HepG2 (cell line): ENCODE measurements around the gene MRPL50. TPM values are rescaled to one million over a fixed set of nuclear protein-coding genes. Genes with fewer than 3 reads are reported as not detected.

ENCODE experiments used
- ATAC-seq: fragments of 200-7000 bp; cut with Tn5 transposase; 3 replicates; pipeline ENCODE4 v1.9.1; 2020; ENCODE audit warnings: mild to moderate bottlenecking, moderate library complexity
- BruUV-seq: library from RNA; stranded (reverse); fragments of 400-500 nt; replicated peaks from 2 replicates; lab custom pipeline; 2021; lab: Mats Ljungman, UMichigan
- CTCF ChIA-PET: fragments of 300-600 bp; formaldehyde crosslinking; extraction: SDS; loops from one replicate; lab custom pipeline; 2021; ENCODE audit warnings: low total read pairs, inconsistent platforms, low intra/inter-chr PET ratio; lab: Yijun Ruan, JAX
- POLR2A ChIA-PET: fragments of 350-600 bp; sonication (Branson Sonifier 250); formaldehyde crosslinking; loops from one replicate; lab custom pipeline; 2020; ENCODE audit warnings: antibody characterized with exemption, inconsistent platforms; lab: Yijun Ruan, JAX
- DNase-seq: peaks from one replicate; pipeline ENCODE4 v3.0.0-alpha.2; 2015; ENCODE audit warnings: low spot score
- FAIRE-seq: peaks from 3 replicates; lab custom pipeline; 2011; peaks lifted over from hg19 to GRCh38; lab: Jason Lieb, UNC
- H2AFZ ChIP-seq: one replicate; pipeline ENCODE4 v1.6.1; 2011; ENCODE audit warnings: low read length, inconsistent platforms
- H3K27ac ChIP-seq: fragments of 300-600 bp; 3 replicates; pipeline ENCODE4 v1.8.0; 2011; ENCODE audit warnings: mixed run types, mild to moderate bottlenecking, mixed read lengths, low read length, inconsistent platforms; ENCODE audit not compliant: insufficient read depth; ENCODE audit errors: extremely low read length
- H3K27me3 ChIP-seq, 2 experiments: fragments of 200-600 bp in 1 of 2; 2 replicates in 1 of 2; 3 replicates in 1 of 2; pipeline versions ENCODE4 v1.6.0 to v1.8.0; 2011; ENCODE audit warnings: low read length in 2 of 2, mild to moderate bottlenecking in 2 of 2, moderate library complexity in 2 of 2, inconsistent platforms in 1 of 2; ENCODE audit not compliant: insufficient read depth in 2 of 2, control insufficient read depth in 1 of 2
- H3K36me3 ChIP-seq, 2 experiments: fragments of 200-600 bp in 1 of 2; replicated peaks in 1 of 2; 2 replicates in 1 of 2; 3 replicates in 1 of 2; pipeline versions ENCODE4 v1.5.1 to v1.8.0; 2011; ENCODE audit warnings: low read length in 2 of 2, inconsistent platforms in 1 of 2; ENCODE audit not compliant: insufficient read depth in 2 of 2, control insufficient read depth in 1 of 2
- H3K4me1 ChIP-seq: 2 replicates; pipeline ENCODE4 v1.5.1; 2012; ENCODE audit warnings: low read length, inconsistent platforms; ENCODE audit not compliant: insufficient read depth
- H3K4me2 ChIP-seq: 2 replicates; pipeline ENCODE4 v1.6.0; 2011; ENCODE audit warnings: low read depth, low read length, inconsistent platforms
- H3K4me3 ChIP-seq, 3 experiments: fragments of 200-600 bp in 1 of 3; sonication (generic), shearing (Covaris generic) in 1 of 3; replicated peaks in 1 of 3; 2 replicates each; pipeline ENCODE4 v1.5.1; 2011 to 2016; ENCODE audit warnings: low read length in 3 of 3, inconsistent platforms in 2 of 3, low read depth in 2 of 3, mild to moderate bottlenecking in 2 of 3, control low read depth in 1 of 3, mixed read lengths in 1 of 3; ENCODE audit not compliant: insufficient read depth in 1 of 3
- H3K79me2 ChIP-seq: one replicate; pipeline ENCODE4 v1.6.1; 2011; ENCODE audit warnings: low read length, inconsistent platforms; ENCODE audit not compliant: insufficient read depth
- H3K9ac ChIP-seq: 2 replicates; pipeline ENCODE4 v1.6.0; 2011; ENCODE audit warnings: mild to moderate bottlenecking, low read depth, low read length, inconsistent platforms; ENCODE audit not compliant: insufficient read depth
- H3K9me3 ChIP-seq: 2 replicates; pipeline ENCODE4 v1.5.1; 2012; ENCODE audit warnings: mild to moderate bottlenecking, low read length
- H4K20me1 ChIP-seq: 2 replicates; pipeline ENCODE4 v1.6.0; 2011; ENCODE audit warnings: inconsistent platforms, mild to moderate bottlenecking, low read length, moderate library complexity; ENCODE audit not compliant: insufficient read depth
- CBX5 ChIP-seq: sonication (generic); formaldehyde crosslinking; IDR thresholded peaks from 2 replicates; pipeline ENCODE4 v1.4.0; 2020; ENCODE audit warnings: missing genetic modification reagents, borderline replicate concordance
- FOSL1 ChIP-seq: sonication (generic); formaldehyde crosslinking; IDR thresholded peaks from 2 replicates; pipeline ENCODE4 v1.9.0; 2021; ENCODE audit warnings: missing genetic modification reagents, borderline replicate concordance
- GATAD1 ChIP-seq: IDR thresholded peaks from 2 replicates; pipeline ENCODE4 v1.6.1; 2016; ENCODE audit warnings: missing genetic modification reagents, missing compliant biosample characterization
- HNRNPL ChIP-seq: fragments of 200-400 bp; formaldehyde crosslinking; IDR thresholded peaks from 2 replicates; pipeline ENCODE4 v1.6.1; 2017; ENCODE audit warnings: mild to moderate bottlenecking, low read depth, low read length
- KLF11 ChIP-seq: IDR thresholded peaks from 2 replicates; pipeline ENCODE4 v1.6.1; 2016; ENCODE audit warnings: missing compliant biosample characterization
- KLF16 ChIP-seq, 2 experiments: sonication (generic) in 1 of 2; formaldehyde crosslinking in 1 of 2; IDR thresholded peaks; 2 replicates each; pipeline versions ENCODE4 v1.6.1 to v1.8.0; 2016 to 2023; ENCODE audit warnings: missing genetic modification reagents in 2 of 2, missing compliant biosample characterization in 1 of 2
- NR2F6 ChIP-seq, 2 experiments: IDR thresholded peaks; 2 replicates each; pipeline ENCODE4 v1.6.1; 2016; ENCODE audit warnings: antibody characterized with exemption in 1 of 2, mild to moderate bottlenecking in 1 of 2
- NR3C1 ChIP-seq: sonication (generic); formaldehyde crosslinking; IDR thresholded peaks from 2 replicates; pipeline ENCODE4 v1.4.0; 2020; ENCODE audit warnings: missing genetic modification reagents
- PAWR ChIP-seq: sonication (generic); formaldehyde crosslinking; IDR thresholded peaks from 2 replicates; pipeline ENCODE4 v1.4.0; 2020; ENCODE audit warnings: missing genetic modification reagents, mild to moderate bottlenecking, borderline replicate concordance
- RARG ChIP-seq: sonication (generic); formaldehyde crosslinking; IDR thresholded peaks from 2 replicates; pipeline ENCODE4 v1.4.0; 2020; ENCODE audit warnings: low read depth, mild to moderate bottlenecking, missing genetic modification reagents
- SAFB2 ChIP-seq: sonication (generic); formaldehyde crosslinking; IDR thresholded peaks from 2 replicates; pipeline ENCODE4 v1.5.1; 2020; ENCODE audit warnings: missing genetic modification reagents, low read depth, mild to moderate bottlenecking, borderline replicate concordance
- SIN3B ChIP-seq: fragments of 150-350 bp; IDR thresholded peaks from 2 replicates; pipeline ENCODE4 v1.6.1; 2014; ENCODE audit warnings: low read length
- SP140L ChIP-seq: sonication (generic); formaldehyde crosslinking; IDR thresholded peaks from 2 replicates; pipeline ENCODE4 v1.4.0; 2020; ENCODE audit warnings: missing genetic modification reagents, borderline replicate concordance
- U2AF2 ChIP-seq: fragments of 200-400 bp; formaldehyde crosslinking; IDR thresholded peaks from 2 replicates; pipeline ENCODE4 v1.6.1; 2017; ENCODE audit warnings: low read depth, mild to moderate bottlenecking, low read length
- ZNF296 ChIP-seq: sonication (generic); formaldehyde crosslinking; conservative IDR thresholded peaks from 2 replicates; pipeline ENCODE4 v1.5.0; 2020; ENCODE audit warnings: mild to moderate bottlenecking, missing genetic modification reagents
- ZNF441 ChIP-seq: sonication (generic); formaldehyde crosslinking; IDR thresholded peaks from 2 replicates; pipeline ENCODE4 v1.7.0; 2021; ENCODE audit warnings: missing genetic modification reagents, borderline replicate concordance
- ZNF460 ChIP-seq: sonication (generic); formaldehyde crosslinking; IDR thresholded peaks from 2 replicates; pipeline ENCODE4 v1.5.1; 2020; ENCODE audit warnings: missing genetic modification reagents, mild to moderate bottlenecking, borderline replicate concordance
- ZNF766 ChIP-seq: sonication (generic); formaldehyde crosslinking; IDR thresholded peaks from 2 replicates; pipeline ENCODE4 v1.5.0; 2020; ENCODE audit warnings: missing genetic modification reagents, borderline replicate concordance
- WGBS: methylation state at CpG from one replicate; pipeline ENCODE4 v1.1.6; 2017; ENCODE audit warnings: low lambda C conversion rate; 5-methylcytosine and 5-hydroxymethylcytosine counted together
- in situ Hi-C: cut with HindIII; loops from 2 replicates; pipeline ENCODE4 v1.10.0; 2017; ENCODE audit warnings: low pct_unique_long_range_greater_than_20kb; ENCODE audit not compliant: extremely low pct_ligation_motif_present
- intact Hi-C: fragments of 100-400 bp; cut with micrococcal nuclease; formaldehyde crosslinking; loops from one replicate; pipeline ENCODE4 v1.10.0; 2022; ENCODE audit not compliant: unreplicated experiment
- polyA plus RNA-seq, 8 experiments: library from polyadenylated mRNA; depleted of rRNA in 3 of 8; stranded (reverse) in 7 of 8; unstranded in 1 of 8; fragments of >200 nt; fragmentation: Illumina TruSeq in 4 of 8; extraction: Trizol in 4 of 8; gene quantifications; 2 replicates each; pipeline versions ENCODE4 v1.2.1 to v1.2.3, GENCODE V29; 2011 to 2016; ENCODE audit warnings: low read depth in 4 of 8, missing spikeins in 1 of 8, mixed read lengths in 1 of 8; ENCODE audit not compliant: insufficient read depth in 1 of 8
- total RNA-seq, 5 experiments: library from RNA; depleted of rRNA; stranded (reverse); fragments of >200 nt; fragmentation: Illumina TruSeq; extraction: Trizol; gene quantifications; 2 replicates each; pipeline ENCODE4 v1.2.3, GENCODE V29; 2016; ENCODE audit warnings: low read depth in 1 of 5
- TF ChIP-seq, protein P1 (sequence below): sonication (generic); formaldehyde crosslinking; IDR thresholded peaks from 2 replicates; pipeline ENCODE4 v1.8.0; 2022; ENCODE audit warnings: mild to moderate bottlenecking, missing genetic modification reagents, borderline replicate concordance

The MRPL50 gene
- total and polyA plus RNA-seq, 2 of the 13 experiments (the other 11 are each of a cell fraction or from before 2014, with no cell fraction given) = 37.1 to 70.0 TPM

DNA sequence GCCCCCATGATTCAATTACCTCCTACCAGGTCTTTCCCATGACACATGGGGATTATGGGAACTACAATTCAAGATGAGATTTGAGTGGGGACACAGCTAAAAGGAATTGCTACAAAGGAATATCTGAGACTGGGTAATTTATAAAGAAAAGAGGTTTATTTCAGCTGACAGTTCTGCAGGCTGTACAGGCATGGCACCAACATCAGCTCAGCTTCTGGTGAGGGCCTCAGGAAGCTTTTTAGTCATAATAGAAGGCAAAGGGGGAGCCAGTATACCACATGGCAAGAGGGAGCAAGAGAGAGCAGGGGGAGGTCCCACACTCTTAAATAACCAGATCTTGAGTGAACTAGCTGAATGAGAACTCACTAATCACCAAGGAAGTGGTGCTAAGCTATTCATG is 48.3 kb upstream of the MRPL50 start:
- CTCF ChIA-PET = no interaction called here
- BruUV-seq = no TSS peak
- POLR2A ChIA-PET = interaction anchor here (1.1 to 2.2 kb wide), 4 partner anchors 12 to 48 kb away, joined by 4 to 23 read pairs (median 6); partner anchors contain the start of genes MRPL50 and ZNF189

DNA sequence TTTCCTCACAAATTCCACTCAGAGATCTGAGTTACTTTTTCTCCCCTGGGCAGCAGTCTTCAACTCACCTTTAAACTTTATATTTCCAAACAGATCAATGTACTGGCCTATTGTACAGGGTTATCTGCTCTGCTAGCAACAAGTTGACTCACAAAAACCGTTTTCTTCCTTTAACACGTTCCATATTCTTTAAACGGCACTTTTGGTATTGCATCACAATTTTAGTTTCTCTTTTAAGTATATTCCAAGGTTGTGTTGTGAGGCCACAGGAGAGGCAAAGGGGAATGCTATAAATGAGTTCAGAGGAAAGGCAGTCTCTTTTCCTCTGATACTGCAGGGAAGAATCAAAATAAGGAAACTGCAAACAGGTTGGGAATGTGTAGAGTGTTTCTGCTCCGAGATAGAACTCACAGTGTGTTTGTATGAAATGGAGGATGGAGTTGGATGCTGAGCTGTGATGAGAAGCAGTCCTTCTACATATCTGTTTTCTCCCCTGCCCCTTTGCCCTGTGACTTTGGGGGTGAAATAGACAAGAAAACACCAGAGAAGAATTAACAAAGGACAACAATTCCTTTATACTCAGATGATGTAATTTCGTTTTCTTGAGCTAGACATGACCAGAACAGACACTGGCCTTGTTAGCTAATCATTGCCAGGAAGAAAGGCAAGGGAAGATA is 47.1 kb upstream of the MRPL50 start:
- Histone ChIP-seq H3K27me3 (no peaks in the 10 kb centered on the region), H3K27ac (peak overlapping the region; percentile 79), H3K36me3 (no peaks in the 10 kb centered on the region), H3K4me3 (peak overlapping the region; percentile 45 to 51 (median 48); a peak in 5 of 6 replicates), H3K4me1 (peaks cover 65% of the 10 kb centered on the region), H3K9ac (peak overlapping the region; percentile 64), H2AFZ (peak overlapping the region; percentile 77), H3K79me2 (no peaks in the 10 kb centered on the region), H4K20me1 (no peaks in the 10 kb centered on the region), H3K4me2 (peak overlapping the region; percentile 74), H3K9me3 (peaks cover 7% of the 10 kb centered on the region; the same call in 1 of the 2 replicates)
- WGBS = 1% methylated on average over 5 of the region's 5 CpGs
- intact Hi-C loops (no loop called here), in situ Hi-C loops (no loop called here)
- ATAC-seq (peak; percentile 83), FAIRE-seq (peak; percentile 62), DNase-seq (peak; percentile 73)
- POLR2A ChIA-PET = interaction anchor here (0.6 to 2.2 kb wide), 20 partner anchors 8 to 231 kb away, joined by 3 to 23 read pairs (median 4); partner anchors contain the start of genes MRPL50, RNF20 and ZNF189
- TSS peak; percentile 91 for BruUV-seq
- CTCF ChIA-PET = no interaction called here
- peak; percentile 63 for TF ChIP-seq NR2F6 (IDR thresholded peaks at IDR 0.05)
- peak; percentile 43; the same call in 1 of the 2 replicates for TF ChIP-seq NR2F6 (CRISPR knock-in tag; IDR thresholded peaks at IDR 0.05)
- TF ChIP-seq NR3C1 (CRISPR knock-in tag) = no peak
- TF ChIP-seq SAFB2 (CRISPR knock-in tag) = no peak
- no peak for TF ChIP-seq PAWR (CRISPR knock-in tag)
- no peak for TF ChIP-seq SP140L (CRISPR knock-in tag)
- peak in 1 of 2 experiments; percentile 51; a peak in 1 of 4 replicates for TF ChIP-seq KLF16 (CRISPR knock-in tag; IDR thresholded peaks at IDR 0.05)
- no peak for TF ChIP-seq RARG (CRISPR knock-in tag)
- TF ChIP-seq KLF11 (CRISPR knock-in tag) = no peak
- no peak for TF ChIP-seq ZNF296 (CRISPR knock-in tag)
- no peak for TF ChIP-seq U2AF2

More for the DNA sequence above, 48.3 kb upstream of the MRPL50 start:
- no peak overlapping the region for H3K9ac ChIP-seq
- peaks cover 16% of the 10 kb centered on the region for H3K9me3 ChIP-seq
- H2AFZ ChIP-seq = no peak overlapping the region
- H4K20me1 ChIP-seq = no peaks in the 10 kb centered on the region
- in situ Hi-C loops = no loop called here
- ATAC-seq = no peak
- no peak overlapping the region for H3K4me2 ChIP-seq
- H3K27ac ChIP-seq = peak overlapping the region; percentile 79
- H3K79me2 ChIP-seq = no peaks in the 10 kb centered on the region
- H3K36me3 ChIP-seq = no peaks in the 10 kb centered on the region
- no peak for FAIRE-seq
- intact Hi-C loops = no loop called here
- DNase-seq = no peak
- no peak overlapping the region for H3K4me3 ChIP-seq
- H3K4me1 ChIP-seq = peaks cover 54% of the 10 kb centered on the region
- H3K27me3 ChIP-seq = no peaks in the 10 kb centered on the region
- TF ChIP-seq SIN3B (no peak), ZNF460 (CRISPR knock-in tag) (no peak), HNRNPL (no peak), CBX5 (peak; percentile 48; the same call in 1 of the 2 replicates), ZNF766 (peak; percentile 98), FOSL1 (CRISPR knock-in tag) (no peak), GATAD1 (CRISPR knock-in tag) (no peak), ZNF441 (CRISPR knock-in tag) (no peak)
- TF ChIP-seq, protein P1, sequence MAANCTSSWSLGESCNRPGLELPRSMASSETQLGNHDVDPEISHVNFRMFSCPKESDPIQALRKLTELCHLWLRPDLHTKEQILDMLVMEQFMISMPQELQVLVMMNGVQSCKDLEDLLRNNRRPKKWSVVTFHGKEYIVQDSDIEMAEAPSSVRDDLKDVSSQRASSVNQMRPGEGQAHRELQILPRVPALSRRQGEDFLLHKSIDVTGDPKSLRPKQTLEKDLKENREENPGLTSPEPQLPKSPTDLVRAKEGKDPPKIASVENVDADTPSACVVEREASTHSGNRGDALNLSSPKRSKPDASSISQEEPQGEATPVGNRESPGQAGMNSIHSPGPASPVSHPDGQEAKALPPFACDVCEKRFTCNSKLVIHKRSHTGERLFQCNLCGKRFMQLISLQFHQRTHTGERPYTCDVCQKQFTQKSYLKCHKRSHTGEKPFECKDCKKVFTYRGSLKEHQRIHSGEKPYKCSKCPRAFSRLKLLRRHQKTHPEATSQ (CRISPR knock-in tag) = peak; percentile 87; the same call in 1 of the 2 replicates
- TF ChIP-seq, all 625 proteins: peak for 3
